GM21515 (cell line): ENCODE measurements around the gene ERC2.
"Not testable (repeated sequence)": the region's sequence is repeated elsewhere in the genome, so short reads cannot be mapped to it uniquely, and the experiment has no call there.

ENCODE experiments used
- ATAC-seq: cut with Tn5 transposase; IDR thresholded peaks from one replicate; pipeline ENCODE4 v1.9.1; 2021; ENCODE audit not compliant: unreplicated experiment

Gene ERC2

GRCh38 chr3:55516392-55517030, 951.8 kb downstream of the ERC2 start:
- no peak for ATAC-seq

GRCh38 chr3:55515550-55516246, 952.6 kb downstream of the ERC2 start:
- no peak for ATAC-seq

GRCh38 chr3:55514962-55515361, 953.3 kb downstream of the ERC2 start:
- no peak for ATAC-seq

GRCh38 chr3:55512571-55513343, 955.5 kb downstream of the ERC2 start:
- ATAC-seq = no peak

- ATAC-seq = no peak
Observed at GRCh38 chr3:55511895-55512570, 956.2 kb downstream of the ERC2 start.

- ATAC-seq = no peak
Observed at GRCh38 chr3:55508335-55508734, 959.9 kb downstream of the ERC2 start.

- ATAC-seq = no peak
Observed at GRCh38 chr3:55507808-55508207, 960.5 kb downstream of the ERC2 start.

GRCh38 chr3:55505776-55506175, 962.5 kb downstream of the ERC2 start:
- ATAC-seq = no peak

- not testable (repeated sequence) for ATAC-seq
Observed at GRCh38 chr3:55505102-55505501, 963.2 kb downstream of the ERC2 start.

- no peak for ATAC-seq
Observed at GRCh38 chr3:55501905-55502304, 966.4 kb downstream of the ERC2 start.

GRCh38 chr3:55500555-55501330, 967.5 kb downstream of the ERC2 start:
- ATAC-seq = no peak

- no peak for ATAC-seq
Observed at GRCh38 chr3:55498520-55498919, 969.7 kb downstream of the ERC2 start.

GRCh38 chr3:55497250-55497649, 971.0 kb downstream of the ERC2 start:
- ATAC-seq = no peak

- no peak for ATAC-seq
Observed at GRCh38 chr3:55494976-55495375, 973.3 kb downstream of the ERC2 start.

GRCh38 chr3:55492976-55493375, 975.3 kb downstream of the ERC2 start:
- no peak for ATAC-seq

- no peak for ATAC-seq
Observed at GRCh38 chr3:55491296-55491816, 976.9 kb downstream of the ERC2 start.

GRCh38 chr3:55490276-55490913, 977.9 kb downstream of the ERC2 start:
- ATAC-seq = no peak

- no peak for ATAC-seq
Observed at GRCh38 chr3:55489798-55490132, 978.5 kb downstream of the ERC2 start.

GRCh38 chr3:55488398-55489055, 979.7 kb downstream of the ERC2 start:
- peak; percentile 39 for ATAC-seq
